HepG2 (cell line): ENCODE results near the gene RNF213.

Experiments used
- FOXA1 ChIP-seq, 2 experiments: fragments of 450-650 bp in 1 of 2; sonication (generic) in 1 of 2; formaldehyde crosslinking in 1 of 2; IDR thresholded peaks; 2 replicates each; pipeline versions ENCODE4 v1.4.0 to v1.6.1; 2016 to 2020; ENCODE audit warnings: missing genetic modification reagents in 1 of 2
- RAD51 ChIP-seq: fragments of 450-650 bp; IDR thresholded peaks from 2 replicates; pipeline ENCODE4 v1.6.1; 2016; ENCODE audit warnings: borderline replicate concordance
- SP1 ChIP-seq, 2 experiments: fragments of 450-650 bp in 1 of 2; sonication (generic) in 1 of 2; formaldehyde crosslinking in 1 of 2; IDR thresholded peaks; 2 replicates each; pipeline versions ENCODE4 v1.4.0 to v1.6.1; 2016 to 2020; ENCODE audit warnings: missing genetic modification reagents in 1 of 2
- TARDBP ChIP-seq: sonication (generic); formaldehyde crosslinking; IDR thresholded peaks from 2 replicates; pipeline ENCODE4 v1.8.0; 2022; ENCODE audit warnings: mild to moderate bottlenecking, missing genetic modification reagents
- THAP8 ChIP-seq: sonication (generic); formaldehyde crosslinking; IDR thresholded peaks from 2 replicates; pipeline ENCODE4 v1.5.1; 2020; ENCODE audit warnings: missing genetic modification reagents, mild to moderate bottlenecking, borderline replicate concordance
- ZNF260 ChIP-seq: sonication (generic); formaldehyde crosslinking; IDR thresholded peaks from 2 replicates; pipeline ENCODE4 v1.4.0; 2020; ENCODE audit warnings: missing genetic modification reagents, low read depth, mild to moderate bottlenecking, borderline replicate concordance
- ZNF501 ChIP-seq: sonication (generic); formaldehyde crosslinking; IDR thresholded peaks from 2 replicates; pipeline ENCODE4 v1.5.1; 2020; ENCODE audit warnings: mild to moderate bottlenecking, moderate library complexity, missing genetic modification reagents

DNA sequence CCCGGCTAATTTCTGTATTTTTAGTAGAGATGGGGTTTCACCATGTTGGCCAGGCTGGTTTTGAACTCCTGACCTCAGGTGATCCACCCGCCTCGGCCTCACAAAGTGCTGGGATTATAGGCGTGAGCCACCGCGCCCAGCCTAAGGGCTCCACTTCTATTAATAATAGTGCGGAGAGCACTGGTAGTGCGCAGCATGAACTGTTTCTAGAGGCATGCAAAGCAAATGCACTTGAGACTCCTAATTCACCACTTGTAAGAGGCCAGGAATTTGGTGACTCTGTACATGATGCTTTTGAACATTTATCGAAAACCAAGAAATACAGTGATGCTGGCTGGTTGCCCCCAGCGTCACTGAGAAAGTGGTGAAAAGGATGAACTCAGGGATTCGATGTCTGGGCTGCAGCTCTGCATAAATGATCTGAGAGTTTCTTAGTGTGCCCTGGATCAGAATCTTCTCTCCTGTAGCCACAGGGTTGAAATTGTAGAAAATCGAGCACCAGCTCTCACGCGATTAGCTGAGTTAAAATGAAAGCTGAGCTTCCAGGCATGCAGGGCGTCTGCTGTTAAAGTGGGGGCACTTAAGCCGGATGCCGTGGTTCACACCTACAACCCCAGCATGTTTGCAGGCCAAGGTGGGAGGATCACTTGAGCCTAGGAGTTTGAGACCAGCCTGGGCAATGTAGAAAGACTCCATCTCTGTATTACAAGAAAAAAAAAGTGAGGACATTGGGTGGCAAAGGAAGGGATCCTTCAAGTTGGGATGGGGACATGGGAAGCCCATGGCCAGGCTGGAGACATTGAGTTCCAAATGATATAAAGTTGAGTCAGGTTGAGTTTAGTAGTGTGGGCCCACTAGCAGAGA lies 4.8 kb downstream of the RNF213 start:
- TF ChIP-seq SP1 (IDR thresholded peaks at IDR 0.05) (no peak), SP1 (CRISPR knock-in tag; IDR thresholded peaks at IDR 0.05) (no peak), THAP8 (no peak), ZNF260 (CRISPR knock-in tag) (no peak), RAD51 (no peak), TARDBP (CRISPR knock-in tag) (no peak), ZNF501 (CRISPR knock-in tag) (no peak), FOXA1 (IDR thresholded peaks at IDR 0.05) (no peak), FOXA1 (CRISPR knock-in tag; IDR thresholded peaks at IDR 0.05) (no peak)
